ENCODE measurements around the gene KLF6.
A peak's percentile ranks its signal among the peaks of the same experiment; 100 is the strongest.

Gene KLF6

DNA sequence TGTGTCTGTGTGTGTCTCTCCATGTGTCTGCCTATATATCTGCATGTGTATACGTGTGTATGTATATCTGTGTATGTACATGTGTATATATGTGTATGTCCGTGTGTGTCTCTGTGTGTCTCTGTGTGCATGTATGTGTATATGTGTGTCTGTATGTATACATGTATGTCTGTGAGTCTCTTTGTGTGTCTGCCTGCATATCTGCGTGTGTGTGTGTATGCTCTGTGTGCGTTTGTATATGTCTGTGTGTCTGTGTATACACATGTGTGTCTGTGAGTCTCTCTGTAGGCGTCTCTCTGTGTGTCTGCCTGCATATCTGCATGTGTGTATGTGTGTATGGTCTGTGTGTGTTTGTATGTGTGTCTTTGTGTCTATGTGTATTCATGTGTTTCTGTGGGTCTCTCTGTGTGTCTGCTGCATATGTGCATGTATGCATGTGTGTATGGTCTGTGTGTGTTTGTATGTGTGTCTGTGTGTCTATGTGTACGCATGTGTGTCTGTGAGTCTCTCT is 23.7 kb upstream of the KLF6 start:
- no peak for DNase-seq

DNA sequence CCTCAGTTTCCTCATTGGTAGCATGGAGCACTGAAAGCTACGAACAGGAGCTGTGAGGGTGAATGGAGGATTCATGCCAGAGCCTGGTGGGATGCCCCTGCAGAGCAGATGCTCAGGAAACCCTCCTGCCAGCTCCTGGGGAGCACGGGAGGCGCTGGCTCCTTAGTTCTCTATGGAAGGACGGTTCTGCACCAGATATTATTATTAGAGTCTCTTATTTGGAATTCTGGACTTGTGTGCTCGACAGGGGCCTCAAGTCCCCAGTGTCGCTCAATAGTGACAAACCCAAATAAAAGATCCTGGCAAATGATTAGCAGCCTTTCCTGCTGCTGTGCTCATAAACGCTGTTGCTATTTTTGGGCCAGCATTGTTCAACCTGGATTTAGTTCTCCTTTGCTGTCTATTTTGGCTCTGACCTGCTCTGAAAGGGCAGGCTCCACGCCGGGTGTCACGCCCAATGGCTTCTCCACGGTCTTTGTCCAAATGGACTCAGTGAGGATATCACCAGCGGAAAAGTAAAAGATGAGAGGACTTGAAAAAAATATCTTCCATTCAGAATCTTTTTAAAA is 23.0 kb upstream of the KLF6 start:
- no peak for DNase-seq

DNA sequence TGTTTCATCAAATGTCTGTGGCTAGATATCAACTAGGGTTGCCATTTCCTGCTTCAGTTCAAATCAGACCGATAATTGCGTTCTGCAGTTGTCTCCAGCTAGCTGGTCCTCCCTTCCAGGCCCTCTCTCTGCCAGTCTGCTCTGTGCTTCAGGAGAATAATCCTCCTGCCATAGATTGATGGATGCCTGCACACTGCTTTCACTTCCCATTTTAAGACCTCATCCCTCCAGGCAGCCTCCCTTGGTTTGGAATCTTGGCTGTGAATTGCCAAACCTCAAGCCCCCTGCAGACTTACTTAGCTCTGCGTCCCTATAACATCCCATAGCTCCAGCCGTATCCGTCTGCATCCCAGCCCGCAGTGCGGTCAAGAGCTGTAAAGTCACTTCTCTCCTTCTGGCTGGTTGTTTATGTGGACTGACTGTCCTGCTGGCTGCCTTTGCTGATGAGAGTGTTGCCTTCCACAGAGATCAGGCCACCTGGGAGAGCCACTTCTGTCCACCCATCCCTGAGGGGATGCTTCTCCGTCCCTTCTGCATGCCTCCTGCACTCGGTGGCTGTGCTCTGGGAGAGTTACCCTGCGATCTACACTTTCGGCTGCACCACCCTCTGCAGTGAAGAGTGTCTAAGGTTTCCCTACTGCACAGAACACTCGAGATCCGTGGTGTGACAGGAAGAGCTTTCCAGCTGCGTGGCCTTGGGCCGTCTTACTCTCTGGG is 22.4 kb upstream of the KLF6 start:
- DNase-seq = no peak

DNA sequence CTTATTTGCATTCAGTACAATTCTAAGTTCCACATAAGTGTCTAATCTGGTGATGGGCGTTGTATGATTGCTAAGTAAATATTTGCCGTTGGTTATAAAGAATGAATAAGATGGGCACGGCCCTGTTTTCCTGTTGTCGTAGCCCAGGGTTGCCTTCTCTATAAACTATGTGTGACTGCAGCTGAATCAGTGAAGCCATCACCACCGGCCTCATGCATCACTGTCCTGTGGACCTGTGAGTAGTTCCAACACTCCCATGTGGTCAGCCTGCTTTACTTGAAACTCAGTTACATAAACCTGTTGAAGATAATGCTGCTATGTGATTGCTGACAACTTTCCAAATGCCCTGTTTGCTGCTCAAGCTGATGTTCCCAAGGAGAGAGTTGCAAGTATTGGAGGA is 21.6 kb upstream of the KLF6 start:
- no peak for DNase-seq

DNA sequence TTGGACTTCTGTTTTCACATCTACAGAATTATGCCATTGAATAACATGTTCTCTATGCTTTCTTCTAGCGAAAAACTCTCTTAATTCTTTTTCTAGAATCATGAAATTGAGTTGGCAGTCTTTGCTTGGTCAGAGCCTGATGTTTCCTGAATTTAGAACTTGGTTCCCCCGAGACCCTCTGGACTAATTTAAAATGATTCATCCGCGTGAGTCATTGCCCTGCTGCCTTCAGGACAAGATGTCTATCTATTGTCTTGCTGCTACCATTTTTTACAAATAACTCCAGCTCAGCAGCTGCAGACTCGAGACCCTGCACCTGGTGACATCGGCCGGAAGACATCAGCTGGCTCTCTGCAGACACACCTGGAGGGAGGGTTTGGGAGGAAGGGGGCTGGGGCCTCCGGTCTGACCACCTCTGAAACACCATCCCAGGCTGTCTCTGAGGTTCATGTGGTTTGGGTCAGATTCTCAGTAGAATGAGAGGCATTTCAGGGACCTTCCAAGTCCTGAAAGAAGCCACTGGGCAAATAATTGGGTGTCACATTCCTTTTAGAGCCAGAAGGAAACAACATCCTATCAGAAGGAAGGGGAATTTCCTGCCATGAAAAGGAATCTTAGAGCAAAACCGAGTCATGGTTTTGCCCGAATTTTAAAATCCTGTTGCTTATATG is 20.9 kb upstream of the KLF6 start:
- DNase-seq = peak; percentile 30

DNA sequence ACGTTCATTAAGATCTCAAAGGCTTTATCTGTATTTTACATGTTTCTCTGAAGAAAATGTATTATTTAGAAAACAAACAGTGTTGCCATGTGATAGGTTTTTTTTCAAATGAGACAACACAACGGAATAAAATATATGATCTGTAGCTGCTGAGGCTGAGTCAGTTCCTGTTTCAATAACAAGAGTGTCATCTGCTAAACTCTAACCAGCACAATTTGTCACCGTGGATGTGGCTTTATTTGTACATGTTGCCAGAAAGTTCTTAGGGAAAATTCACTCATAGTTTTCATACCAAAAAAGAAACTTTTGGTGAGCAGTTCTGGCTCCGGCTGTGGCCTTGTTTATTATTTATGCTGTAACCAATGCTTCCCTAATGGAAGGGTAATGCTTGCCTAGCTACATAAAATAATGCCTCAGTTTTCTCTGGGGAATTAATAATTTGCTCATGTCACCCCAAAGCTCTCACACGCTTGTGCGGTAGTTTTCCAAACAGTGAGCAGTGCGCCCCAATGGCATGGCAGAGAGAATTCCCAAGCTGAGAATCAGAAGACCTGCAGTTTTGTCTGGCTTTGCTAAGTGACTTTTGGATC is 20.3 kb upstream of the KLF6 start:
- DNase-seq = peak; percentile 47

DNA sequence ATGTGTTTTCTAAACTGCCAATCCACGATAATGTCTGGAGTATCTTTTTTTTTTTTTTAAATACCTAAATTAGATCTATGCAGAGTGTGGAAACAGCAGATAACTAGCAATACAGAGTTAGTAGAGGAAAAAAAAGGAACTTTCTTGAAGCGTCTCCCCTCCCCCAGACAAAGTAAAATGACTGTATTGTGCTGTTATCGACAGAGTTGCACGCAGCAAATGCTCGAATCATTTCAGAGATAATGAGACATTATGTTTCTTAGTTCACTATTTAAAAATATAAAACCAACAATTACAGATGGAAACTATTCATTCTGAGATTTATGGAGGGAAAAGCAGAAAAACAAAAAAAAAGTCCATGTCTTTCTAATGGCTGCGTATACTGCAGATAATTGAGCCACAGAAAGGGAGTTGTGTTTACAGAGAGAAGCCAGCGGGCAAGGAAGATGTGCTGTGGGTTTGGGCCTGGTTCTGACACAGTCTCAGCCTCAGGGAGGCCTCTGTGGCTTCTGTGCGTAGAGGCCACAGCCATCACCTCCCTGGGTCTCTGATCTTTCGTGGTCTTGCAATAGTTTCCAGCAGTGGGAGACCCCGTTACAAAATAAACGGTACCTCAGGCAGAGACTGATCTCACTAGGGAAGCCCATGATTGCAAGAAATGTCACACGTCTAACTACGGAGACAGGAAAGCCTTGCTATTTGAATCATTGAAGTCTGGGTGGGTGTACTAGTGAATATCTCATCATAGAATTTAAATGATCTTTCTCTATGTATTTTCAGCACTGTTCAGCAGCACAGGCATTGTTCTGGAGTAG is 19.1 kb upstream of the KLF6 start:
- peak; percentile 63 for DNase-seq

DNA sequence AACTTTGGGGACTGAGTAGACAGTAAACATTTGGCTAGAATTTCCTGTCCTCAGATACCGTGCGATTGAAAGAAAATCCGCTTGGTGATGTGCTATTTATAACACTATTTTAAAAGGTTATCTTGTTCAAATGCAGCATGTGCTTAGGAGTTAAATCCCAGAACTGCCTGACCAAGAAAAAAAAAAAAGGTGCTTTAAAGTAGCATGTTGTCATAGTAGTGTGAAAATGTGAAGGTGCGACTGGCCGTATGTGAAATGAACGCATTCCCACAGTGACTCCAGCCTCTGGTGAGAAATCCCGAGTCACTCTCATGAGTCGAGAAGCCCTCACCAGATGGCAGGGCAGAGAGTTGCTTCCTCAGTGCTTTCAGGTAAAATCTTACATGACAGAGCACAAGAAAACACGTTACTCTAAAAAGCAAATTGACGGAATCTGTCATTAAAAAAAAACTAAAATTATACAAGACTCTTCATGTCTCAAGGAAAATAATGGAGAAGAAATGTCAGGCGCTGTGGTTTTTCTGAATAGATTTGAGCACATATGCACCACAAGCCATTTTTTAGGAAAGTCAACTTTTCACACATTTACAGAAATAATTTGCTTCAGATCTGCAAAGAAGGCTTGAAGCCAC is 18.4 kb upstream of the KLF6 start:
- no peak for DNase-seq

DNA sequence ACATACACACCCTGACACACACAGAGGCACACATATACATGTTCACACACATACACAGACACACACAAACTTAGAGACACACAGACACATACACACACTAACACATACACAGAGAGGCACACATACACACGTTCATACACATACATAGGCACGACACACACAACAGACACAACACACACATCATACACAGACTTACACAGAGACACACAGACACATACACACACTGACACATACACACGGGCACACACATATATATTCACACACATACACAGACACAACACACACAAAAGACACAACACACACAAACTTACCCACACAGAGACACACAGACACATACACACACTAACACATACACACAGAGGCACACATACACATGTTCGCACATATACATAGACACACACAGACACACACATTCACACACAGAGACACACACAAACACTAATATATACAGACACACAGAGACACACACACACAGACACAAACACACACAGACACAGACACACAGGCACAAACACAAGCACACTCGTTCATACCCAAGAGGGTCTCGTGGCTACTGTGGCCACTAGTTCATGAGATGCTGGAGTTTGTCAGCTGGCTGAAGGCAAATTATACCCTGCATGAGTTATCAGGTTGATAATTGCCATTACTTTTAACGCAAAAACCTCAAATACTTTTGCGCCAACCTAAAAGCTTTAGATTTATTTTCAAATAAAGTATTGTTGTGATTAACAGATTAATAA is 17.7 kb upstream of the KLF6 start:
- DNase-seq = no peak

DNA sequence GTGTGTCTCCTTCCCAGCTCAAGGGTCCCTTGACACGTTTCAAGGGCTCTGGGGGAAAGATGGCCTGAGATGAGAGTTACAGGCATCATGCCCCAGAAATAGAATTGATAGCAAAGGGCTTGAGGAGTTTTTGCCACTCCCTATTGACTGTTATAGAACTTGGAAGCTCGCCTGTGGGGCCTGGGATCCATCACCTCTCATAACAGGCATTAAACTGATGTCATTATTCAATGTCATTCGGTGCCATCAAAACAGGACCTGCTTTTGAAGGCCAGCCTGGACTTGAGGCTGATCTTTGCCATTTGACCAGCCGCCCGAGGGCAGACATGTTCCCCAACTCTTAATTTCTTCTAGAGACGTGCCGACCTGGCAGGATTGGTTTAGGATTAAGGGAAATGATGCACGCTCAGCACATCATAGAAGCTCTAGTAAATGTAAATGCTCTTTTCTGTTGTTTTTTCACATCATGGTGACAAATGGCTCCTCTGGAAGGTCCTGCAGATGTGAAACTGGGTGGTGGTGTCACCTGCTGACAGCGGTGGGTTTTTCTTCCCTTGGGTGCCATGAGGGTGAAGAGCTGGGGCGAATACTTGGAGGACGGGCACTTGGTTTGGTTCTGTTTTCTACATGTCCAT is 16.7 kb upstream of the KLF6 start:
- no peak for DNase-seq

DNA sequence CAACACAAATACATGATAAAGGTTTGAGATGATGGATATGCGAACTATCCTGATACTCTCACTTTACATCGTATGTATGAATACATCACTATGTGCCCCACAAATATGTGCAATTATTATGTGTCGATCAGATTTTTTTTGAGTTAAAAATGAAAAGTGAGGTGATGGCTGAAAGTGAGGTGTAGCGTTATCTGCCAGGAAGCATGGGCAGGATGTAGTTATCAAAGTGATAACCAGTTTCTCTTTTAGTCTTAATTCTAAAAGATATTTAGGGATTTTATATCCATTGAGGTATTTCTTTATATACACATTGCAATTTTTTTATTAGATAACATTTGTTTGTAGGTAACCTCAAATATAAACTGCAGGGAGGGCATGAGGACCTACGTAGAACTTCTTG is 15.6 kb upstream of the KLF6 start:
- no peak for DNase-seq

DNA sequence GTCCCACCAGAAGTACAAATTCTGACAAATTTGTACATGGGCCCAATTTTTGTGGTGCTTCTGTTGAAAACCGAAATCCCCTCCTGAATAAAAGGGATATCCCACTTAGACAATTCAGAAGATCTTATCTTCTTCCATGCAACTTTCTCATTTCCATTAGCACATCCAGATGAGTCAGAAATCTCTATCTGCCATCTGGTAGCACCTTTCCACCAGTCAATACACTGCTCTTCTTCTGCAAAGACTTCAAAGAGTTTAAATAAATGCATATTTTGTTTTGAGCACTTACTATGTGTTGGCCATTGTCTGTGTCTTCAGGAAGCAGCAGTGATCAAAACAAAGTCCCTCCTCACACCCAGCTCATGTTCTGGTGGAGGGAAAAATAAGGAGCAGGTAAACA is 12.7 kb upstream of the KLF6 start:
- no peak for DNase-seq

DNA sequence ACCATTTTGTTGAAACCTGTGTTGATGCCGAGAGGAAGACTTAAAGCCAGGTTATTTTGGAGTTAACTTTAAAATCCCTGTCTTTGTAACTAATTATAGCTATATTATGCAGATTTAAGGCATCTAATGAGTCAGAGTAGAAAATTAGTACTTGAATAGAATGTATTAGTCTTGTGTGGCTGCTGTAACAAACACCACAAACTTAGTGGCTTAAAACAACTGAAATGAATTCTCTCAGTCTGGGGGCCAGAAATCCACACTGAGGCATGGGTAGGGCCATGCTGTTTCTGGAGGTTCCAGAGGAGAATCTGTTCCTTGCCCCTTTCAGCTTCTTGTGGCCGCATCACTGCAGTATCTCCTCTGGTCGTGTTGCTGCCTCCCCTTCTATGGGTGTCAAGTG is 8.5 kb upstream of the KLF6 start:
- DNase-seq = no peak

DNA sequence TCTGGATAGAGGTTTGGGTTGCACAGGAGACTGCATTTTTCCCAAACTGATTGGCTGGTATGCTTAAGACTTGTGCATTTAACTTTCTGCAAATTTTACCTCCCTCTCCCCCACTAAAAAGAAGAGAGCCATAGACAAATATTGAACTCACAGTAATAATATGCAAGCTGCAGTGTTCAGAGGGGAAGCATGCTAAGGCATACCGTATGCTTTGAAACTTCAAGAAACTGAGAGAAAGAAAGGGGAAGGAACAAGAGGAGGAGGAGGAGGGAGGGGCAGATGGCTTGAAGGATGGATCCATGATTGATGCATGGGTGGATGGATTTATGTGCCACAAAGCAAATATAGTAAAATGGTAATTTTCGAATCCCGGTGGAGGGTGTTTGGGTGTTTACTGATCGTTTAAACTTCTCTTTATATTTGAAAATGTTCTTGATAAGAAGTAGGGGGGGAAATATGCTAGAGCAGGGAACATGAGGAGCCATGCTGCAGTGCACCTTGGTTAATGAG is 7.8 kb upstream of the KLF6 start:
- DNase-seq = no peak

DNA sequence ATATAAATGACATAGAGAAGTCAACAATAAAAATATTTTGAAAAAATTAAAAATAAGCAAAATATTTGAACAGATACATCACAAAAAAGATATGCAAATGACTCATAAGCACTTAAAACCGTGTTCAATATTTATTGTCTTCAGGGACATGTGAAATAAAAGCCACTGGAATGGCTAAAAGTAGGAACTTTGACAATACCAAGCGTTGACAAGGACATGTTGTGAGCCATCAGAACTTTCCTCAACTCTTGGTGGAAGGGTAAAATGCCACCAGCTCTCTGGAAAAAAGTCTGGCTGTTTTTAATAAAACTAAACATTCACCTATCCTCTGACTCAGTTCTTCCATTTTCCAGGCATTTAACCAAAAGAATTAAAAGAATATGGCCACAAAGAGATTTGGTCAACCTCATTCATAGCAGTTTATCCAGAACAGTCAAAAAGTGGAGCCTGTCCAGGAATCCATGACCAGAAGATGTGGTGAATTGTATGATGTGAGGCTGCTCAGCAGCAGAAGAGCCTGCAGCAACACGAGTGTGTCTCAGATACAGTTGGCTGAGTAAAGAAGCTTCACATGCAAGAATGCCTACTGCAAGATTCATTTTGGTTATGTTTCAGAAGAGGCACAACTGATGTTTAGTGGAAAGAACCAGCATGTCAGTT is 7.1 kb upstream of the KLF6 start:
- DNase-seq = no peak

DNA sequence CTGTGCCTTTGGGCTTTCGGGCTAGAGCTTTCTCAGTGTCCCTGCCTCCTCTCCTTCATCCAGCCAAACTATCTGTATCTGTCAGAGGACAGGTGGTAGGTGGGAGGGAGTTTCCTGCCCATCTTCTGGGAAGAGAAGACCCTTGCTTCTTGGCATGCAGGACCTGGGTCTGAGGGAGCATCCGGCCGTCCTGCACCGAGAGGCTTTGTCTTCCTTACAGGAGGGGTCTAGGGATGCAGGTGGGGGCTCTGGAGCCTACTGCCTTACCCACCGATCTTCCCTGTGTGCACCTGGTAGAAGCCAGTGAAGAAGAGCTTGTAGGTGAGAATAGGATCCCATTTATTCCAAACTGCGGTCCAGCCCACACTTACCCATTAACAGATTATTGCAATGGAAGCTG is 5.8 kb upstream of the KLF6 start:
- no peak for DNase-seq

DNA sequence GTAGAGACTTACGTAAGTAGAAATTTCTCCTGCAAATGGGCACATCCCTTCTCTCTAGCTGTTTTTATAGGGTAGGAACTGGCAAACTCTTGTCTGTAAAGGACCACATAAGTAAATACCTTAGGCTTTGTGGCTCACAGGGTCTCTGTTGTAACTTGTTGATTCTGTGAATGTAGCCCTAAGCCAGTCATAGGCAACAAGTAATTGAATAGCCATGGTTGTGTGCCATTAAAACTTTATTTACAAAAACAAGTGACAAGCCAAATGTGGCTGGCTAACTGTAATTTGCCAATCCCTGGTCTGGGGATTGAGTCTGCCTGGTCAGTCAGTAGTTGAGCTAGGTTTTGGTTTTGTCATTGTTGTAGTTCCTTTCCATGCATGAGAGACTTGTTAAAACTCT is 5.3 kb upstream of the KLF6 start:
- DNase-seq = no peak

DNA sequence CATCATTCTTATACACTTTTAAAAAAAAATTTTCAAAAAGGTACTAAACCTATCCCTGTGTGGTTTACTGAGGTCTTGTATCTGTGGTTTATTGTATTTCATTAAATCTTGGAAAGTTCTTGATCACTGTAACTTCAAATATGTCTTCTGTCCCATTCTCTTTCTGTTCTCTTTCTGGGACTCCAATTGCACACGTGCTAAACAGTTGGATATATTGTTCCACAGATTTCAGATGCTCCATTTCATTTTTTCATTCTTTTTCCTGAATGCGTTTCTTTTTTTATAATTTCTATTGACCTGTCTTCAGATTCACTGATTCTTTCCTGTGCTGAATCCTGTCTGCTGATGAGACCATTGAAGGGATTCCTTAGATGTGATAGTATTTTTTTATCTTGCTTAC is 4.6 kb upstream of the KLF6 start:
- no peak for DNase-seq

DNA sequence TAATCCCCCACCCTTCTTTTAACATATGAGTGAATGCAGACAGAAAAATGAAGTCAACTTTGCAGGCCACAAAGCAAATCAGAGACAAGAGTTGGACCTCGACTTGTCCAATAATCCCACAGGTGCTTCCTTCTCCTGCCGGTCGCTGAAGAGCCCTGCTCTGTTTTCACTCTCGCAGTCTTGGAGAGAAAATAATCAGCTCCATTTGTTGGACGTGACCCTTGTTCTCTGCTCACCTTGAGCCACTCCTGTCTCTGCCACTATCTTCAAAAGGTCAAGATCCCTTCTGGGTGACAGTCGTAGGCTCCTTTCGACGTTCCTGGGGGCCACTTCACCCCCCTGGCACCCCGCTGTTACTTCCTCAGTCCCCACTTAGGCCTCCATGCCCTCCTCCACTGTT is 2.8 kb upstream of the KLF6 start:
- DNase-seq = no peak

DNA sequence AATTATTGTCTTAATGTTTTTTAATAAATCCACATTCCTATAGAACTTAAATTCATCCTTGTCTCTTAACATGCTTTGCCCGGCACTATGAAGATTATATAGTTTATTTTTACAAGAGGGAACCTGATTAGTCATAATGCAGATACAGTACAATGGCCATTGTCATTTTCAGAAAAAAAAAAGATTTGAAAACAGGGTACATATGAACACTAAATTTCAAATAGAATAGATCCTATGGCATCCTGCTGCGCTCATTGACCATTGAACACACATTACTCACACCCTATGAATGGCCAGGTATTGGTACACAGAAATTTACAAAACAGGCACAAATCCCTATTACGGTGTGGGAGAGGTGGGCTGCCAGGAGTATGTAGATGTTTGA is 2.0 kb upstream of the KLF6 start:
- no peak for DNase-seq

Data from activated naive CD4-positive, alpha-beta T cell treated with anti-CD3 and anti-CD28 coated beads, Interleukin-2, amount 50 U/mL, for 16 hours (primary cell).